Jurkat, Clone E6-1 (cell line): ENCODE data around the gene MARCOL. TPM values are rescaled to one million over a fixed set of nuclear protein-coding genes. Genes with fewer than 3 reads are reported as not detected.

ENCODE experiments used
- DNase-seq: peaks from one replicate; pipeline ENCODE4 v3.0.0-alpha.2; 2011; ENCODE audit warnings: low read depth, low spot score
- H3K4me3 ChIP-seq: 2 replicates; pipeline ENCODE4 v1.5.1; 2011; ENCODE audit warnings: mild to moderate bottlenecking, low read length, control low read depth, moderate library complexity
- polyA plus RNA-seq: library from polyadenylated mRNA; unstranded; fragments of >200 nt; gene quantifications from one replicate; pipeline ENCODE4 v1.2.1, GENCODE V29; 2012; ENCODE audit warnings: missing spikeins; ENCODE audit not compliant: insufficient read length, insufficient read depth

MARCOL gene
- polyA plus RNA-seq, result not detected

- DNase-seq, result no peak
- H3K4me3 ChIP-seq, result no peak within 1 kb of the TSS
These were observed at the start of gene MARCOL for GRCh38 chr5:148238418-148238794. TSS of gene MARCOL (plus strand) at chr5:148238525. CDS start at chr5:148238598, 73 bp downstream.

DNA sequence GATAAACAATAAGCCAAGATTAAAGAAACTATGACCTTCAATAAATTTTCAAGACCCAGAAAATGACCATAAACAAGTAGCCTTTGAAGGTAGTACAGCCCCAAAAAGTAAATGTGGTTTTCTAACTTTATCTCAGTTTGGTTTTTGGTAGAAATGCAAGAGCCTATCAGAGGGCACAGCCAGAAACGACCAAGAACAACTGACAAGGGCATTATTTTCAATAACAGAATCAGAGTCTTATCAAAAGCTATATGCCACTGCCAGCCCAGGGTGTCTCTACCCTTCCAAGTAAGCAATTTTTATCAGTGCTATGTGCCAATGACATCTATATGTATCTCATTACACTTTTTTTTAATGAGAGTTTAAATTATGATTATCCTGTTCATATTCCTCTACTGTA is 47.3 kb upstream of the MARCOL start:
- H3K4me3 ChIP-seq, result no peak overlapping the region
- DNase-seq, result no peak

DNA sequence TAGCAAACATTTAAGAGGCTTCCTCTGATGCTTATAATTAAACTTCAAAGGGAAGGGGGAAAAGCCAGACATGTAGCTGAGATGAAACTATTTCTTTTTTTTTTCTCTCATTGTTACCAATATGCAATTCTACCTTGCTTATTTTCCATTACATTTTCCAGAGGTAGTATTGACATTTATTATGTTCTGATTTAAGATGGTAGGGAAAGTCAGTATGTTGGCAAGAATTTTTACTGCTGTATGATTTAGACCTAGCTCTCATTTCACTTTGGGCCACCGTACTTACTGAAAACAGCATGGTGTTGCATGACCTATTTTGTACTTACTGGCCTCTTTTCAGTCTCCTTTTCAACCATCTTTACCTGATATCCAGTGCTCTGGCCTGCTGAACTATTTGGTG is 45.1 kb upstream of the MARCOL start:
- no peak for DNase-seq

GRCh38 chr5:148201151-148201550 is 37.2 kb upstream of the MARCOL start:
- DNase-seq, result no peak
- H3K4me3 ChIP-seq, result no peak overlapping the region

More for the DNA sequence above, 45.1 kb upstream of the MARCOL start:
- H3K4me3 ChIP-seq, result no peak overlapping the region

DNA sequence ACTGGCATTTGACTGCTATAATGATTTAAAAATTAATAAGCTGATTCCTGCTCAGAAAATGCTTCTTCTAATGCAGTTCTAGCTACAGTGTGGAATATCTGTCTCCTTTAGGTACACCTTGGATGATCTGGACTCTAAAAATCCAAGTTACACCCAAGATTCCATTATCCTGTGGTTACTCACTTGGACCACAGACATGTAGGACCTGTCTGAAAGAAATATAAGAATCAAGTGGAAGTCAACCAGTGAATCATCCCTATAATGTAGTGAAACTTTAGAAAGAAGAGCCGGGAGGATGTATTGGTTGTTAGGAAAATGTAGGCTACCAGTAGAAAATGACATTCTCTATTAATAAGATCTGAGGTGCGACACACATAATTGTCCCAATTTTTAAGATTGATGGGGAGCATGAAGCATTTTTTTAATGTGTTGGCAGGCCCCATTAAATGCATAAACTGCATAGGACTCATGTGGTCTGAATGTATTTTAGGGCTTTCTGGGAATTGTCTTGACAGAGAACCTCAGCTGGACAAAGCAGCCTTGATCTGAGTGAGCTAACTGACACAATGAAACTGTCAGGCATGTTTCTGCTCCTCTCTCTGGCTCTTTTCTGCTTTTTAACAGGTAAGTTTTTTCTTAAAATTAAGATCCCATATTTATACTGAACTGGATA is 35.7 kb upstream of the MARCOL start, which contains the start of gene SPINK6:
Gene SPINK6 (plus strand): TSS at position 512 of the 673 bp plus-strand sequence. CDS start 55 bp downstream, at position 567.
- no peak for DNase-seq
- H3K4me3 ChIP-seq, result no peak within 1 kb of the TSS

DNA sequence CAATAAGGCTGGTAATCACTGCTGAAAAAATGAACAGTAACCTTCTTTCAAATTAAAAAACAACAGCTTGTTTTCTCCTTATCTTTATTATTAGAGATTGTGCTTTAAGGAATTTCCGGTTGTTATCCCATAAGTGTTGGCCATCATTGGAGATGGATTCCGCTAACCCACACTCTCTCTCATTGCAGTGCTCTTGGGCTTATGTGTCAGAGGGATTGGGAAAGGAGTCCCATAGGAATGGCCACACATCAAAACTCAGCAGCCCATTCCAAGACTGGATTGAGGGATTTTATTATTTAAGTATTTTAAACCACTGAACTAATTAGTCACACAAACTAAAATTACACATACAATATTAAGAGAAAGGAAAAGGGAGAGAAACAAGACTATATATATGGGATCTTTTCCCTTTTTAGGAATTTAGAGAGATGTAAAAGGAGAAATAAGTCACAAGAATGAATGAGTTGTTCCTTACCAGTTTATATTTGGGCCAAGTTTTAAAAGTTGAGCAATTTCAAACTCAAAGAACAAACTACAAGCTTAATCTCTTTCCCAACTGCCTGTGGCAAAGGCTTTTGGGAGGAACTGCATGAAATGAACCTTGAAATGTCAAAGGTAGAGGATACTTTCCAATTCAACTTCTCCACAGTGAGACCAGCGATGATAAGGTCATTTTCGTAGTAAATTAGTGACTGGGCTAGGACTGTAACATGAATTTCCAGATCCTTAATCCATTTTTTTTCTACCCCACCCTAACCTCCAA is 33.1 kb upstream of the MARCOL start:
- DNase-seq, result no peak
- no peak overlapping the region for H3K4me3 ChIP-seq

DNA sequence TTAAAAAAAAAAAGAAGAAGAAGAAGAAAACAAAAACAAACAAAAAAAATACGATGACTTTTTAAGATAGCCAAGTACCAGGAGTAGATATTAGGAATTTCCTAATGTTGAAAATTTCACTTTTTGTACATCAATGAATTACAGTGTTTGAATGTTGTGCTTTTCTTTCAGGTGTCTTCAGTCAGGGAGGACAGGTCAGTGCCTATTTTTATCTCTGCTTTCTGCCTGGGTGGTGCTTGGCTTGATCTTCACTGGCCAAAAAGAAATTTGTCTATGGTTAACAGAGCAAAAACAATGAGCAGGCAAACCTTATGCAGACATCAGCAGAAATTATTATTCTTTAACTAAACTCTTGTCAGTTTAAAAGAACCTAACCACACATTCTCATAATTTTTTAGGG is 32.5 kb upstream of the MARCOL start:
- DNase-seq, result no peak
- no peak overlapping the region for H3K4me3 ChIP-seq

DNA sequence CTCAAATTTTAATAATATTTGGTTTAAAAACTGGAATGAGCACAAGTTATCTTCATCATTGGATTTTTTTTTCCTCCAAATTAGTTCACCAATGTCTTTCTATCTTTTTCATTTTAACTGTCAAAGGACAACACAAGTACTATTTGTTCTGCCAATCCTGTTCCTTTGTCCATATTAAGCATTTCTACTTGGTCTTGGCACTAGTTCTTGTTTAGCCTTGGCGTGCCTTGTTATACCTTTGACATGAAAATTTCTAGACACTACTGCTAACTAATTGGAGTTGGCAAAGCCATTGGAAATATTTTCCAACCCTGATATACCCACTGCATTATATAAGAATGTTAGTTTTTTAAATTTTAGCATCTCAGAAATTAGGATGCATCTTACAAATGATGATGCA is 31.7 kb upstream of the MARCOL start:
- no peak overlapping the region for H3K4me3 ChIP-seq
- no peak for DNase-seq

DNA sequence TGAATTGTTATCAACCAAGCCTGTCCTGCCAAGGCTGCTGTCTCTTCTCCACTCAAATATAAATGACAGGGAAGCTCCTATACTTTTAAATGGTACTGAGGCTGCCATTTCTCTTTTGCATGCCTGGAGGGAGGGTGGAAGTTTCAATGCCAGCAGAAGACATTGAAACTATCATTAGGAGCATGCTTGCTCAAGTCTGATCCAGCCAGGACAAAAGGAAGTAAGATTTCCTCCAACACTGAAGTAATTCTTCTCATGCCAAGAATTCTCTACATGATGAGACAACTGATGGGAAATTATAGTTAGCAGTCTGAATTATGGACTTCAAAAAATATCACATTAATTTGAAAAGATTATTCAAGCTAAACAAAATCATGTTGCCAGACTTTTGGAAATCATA is 30.1 kb upstream of the MARCOL start:
- H3K4me3 ChIP-seq, result no peak overlapping the region
- DNase-seq, result no peak

- no peak overlapping the region for H3K4me3 ChIP-seq
- no peak for DNase-seq
These were observed 29.1 kb upstream of the MARCOL start for GRCh38 chr5:148209151-148209770.

GRCh38 chr5:148214665-148215185 is 23.6 kb upstream of the MARCOL start:
- H3K4me3 ChIP-seq, result no peak overlapping the region

DNA sequence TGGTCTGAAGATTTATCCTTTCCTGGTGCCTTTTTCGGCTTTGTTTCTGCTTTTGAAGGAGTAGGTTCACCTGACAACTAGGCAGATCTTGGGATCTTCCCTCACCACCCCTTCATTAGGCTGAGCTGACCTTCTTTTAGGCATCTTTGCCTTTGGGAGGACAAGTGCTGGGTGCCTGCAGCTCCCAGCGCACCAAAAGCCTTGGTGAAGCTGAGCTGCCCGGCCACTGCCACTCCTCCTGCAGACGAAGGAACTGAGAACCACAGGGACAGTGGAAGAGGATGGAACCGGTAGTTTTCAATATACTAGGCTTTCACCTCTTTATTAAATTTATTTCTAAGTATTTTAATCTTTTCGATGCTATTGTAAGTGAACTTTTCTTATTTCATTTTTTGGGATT is 16.8 kb upstream of the MARCOL start:
- H3K4me3 ChIP-seq, result no peak overlapping the region
- no peak for DNase-seq

More at GRCh38 chr5:148214665-148215185, 23.6 kb upstream of the MARCOL start:
- DNase-seq, result no peak

DNA sequence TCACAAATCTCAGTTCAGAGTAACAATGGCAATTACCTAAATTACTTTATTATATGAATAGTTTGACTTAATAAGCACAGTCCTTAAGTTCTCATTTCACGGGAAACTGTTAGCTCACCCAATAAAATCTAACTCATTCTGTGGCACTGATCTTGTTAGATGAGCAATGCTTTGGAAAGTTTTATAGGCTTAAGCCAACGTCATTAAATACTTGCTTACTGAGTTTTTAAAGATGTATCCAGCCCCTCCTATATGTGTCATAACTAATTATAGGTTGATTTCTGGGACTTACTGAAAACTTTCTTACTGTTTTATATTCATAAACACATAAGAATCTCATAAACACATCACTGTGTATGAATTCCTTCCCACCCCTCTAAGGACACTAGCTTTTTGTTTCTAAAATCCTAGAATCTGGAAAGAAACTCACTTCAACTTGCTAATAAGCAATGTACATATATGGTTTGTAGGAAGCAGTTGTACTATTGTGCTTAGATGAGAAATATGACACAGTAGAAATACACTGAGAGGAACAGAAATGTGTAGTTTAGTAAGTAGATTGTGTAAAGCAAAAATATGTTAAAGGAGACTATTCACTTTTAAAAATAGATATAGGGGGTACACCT is 14.1 kb upstream of the MARCOL start:
- H3K4me3 ChIP-seq, result no peak overlapping the region
- DNase-seq, result no peak

- DNase-seq, result no peak
- H3K4me3 ChIP-seq, result no peak overlapping the region
These were observed 9.8 kb upstream of the MARCOL start for GRCh38 chr5:148228392-148228984.

DNA sequence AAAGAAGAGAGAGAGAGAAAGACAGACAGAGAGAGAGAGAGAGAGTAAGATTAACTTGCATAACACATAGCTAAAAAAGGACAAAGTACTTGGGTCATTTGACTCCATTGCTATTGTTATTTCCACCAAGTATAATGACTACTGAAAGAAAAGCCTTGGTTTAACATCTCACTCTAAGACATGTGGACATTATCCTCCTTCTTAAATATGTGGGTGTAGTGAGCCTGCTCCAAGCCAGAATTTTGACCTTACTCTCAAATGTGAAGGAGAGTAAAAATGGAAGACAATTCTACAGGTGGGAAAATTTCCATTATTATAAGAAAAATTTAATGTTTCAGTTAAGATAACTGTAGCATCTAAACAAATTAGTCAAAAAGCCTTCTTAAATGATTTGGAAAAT is 8.5 kb upstream of the MARCOL start:
- no peak overlapping the region for H3K4me3 ChIP-seq
- no peak for DNase-seq

DNA sequence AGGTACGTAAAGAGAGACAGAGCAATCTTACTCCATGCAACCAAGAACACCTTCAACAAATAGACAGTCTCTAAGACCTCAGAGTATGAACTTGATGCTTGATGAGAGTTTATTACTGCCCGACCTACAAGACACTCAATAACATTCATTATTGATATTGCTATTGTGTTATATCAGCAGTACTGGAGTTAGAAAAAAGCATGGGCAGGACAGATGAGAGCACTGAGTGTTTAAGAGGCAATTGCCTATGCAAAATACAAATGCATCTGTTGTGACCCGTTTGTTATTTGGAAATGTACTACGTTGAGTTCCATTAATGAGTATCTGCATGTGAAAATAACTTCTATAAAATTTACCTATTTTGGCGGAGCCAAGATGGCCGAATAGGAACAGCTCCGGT is 8.1 kb upstream of the MARCOL start:
- H3K4me3 ChIP-seq, result no peak overlapping the region
- DNase-seq, result no peak

DNA sequence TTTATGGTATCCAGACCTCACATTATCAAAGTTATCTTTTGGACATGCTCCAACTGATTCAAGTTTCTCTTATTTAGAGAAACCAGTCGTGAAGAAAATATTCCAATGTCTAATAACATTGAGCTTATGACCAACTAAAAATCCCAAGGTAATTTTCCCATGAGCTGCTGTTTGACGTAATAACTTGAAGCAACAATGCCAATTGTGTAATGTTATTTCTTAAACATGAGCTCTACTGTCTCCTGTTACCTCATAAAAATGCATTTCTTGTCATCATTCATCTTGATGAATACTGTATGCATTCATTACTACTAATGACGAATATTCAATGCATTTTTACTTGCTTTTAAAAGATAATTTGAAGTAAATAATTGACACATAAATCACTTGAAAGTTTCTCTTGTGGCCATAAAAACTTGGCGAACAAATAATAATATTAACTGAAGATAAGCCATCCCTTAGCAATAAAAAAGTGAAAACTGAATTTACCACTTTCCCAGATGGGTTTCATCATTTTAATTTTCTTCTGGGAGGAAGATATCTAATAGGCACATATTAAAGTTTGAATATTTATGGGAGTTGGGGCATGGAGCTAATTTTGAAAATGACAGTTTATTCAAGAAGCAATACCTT is 424 bp upstream of the MARCOL start:
- H3K4me3 ChIP-seq, result no peak overlapping the region
- DNase-seq, result no peak

DNA sequence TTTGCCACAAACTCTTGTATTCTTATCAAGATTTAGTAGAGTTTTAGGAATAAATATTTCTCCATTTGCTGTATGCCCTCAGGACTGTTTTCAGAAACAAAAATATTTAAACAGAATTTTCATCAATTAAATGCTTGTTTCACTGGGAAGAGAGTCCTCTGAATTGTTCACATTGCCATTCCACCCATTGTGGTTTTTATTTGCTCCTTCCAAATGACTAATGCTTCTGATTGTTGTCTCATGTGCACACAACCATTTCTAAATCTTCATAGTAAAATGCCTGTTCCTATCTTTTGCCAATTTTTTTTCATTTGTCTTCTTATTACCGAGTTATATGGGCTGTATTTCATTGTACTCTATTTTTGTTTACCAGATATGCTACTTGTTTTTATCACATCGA is 10.6 kb downstream of the MARCOL start:
- DNase-seq, result no peak
- H3K4me3 ChIP-seq, result no peak overlapping the region

DNA sequence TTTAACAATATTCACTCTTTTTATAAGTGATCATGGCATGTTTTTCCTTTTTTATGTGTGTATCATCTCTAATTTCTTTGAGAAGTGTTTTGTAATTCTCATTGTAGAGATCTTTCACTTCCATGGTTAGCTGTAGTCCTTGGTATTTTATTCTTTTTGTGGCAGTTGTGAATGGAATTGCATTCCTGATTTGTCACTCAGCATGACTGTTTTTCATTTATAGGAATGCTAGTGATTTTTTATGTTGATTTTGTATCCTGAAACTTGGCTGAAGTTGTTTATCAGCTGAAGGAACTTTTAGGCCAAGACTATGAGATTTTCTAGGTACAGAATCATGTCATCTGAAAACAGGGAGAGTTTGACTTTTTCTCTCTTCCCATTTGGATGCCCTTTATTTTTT is 17.1 kb downstream of the MARCOL start:
- H3K4me3 ChIP-seq, result no peak overlapping the region
- no peak for DNase-seq
